GM12878 (cell line): ENCODE data around the gene WDFY4. TPM values are rescaled to one million over a fixed set of nuclear protein-coding genes. Genes with fewer than 3 reads are reported as not detected.

Experiments
- ATAC-seq: fragments of 200-7000 bp; cut with Tn5 transposase; 3 replicates; pipeline ENCODE4 v1.9.1; 2020; ENCODE audit warnings: mild to moderate bottlenecking, moderate library complexity
- BruUV-seq: library from RNA; stranded (reverse); fragments of 400-500 nt; replicated peaks from 2 replicates; lab custom pipeline; 2021; lab: Mats Ljungman, UMichigan
- CTCF ChIA-PET: fragments of 300-600 bp; sonication (Branson Sonifier 250); formaldehyde crosslinking; extraction: SDS; loops from one replicate; lab custom pipeline; 2021; ENCODE audit warnings: inconsistent platforms; lab: Yijun Ruan, JAX
- POLR2A ChIA-PET: fragments of 350-600 bp; formaldehyde crosslinking; extraction: SDS; loops from one replicate; lab custom pipeline; 2021; ENCODE audit warnings: inconsistent platforms; lab: Charles Lee
- RAD21 ChIA-PET: fragments of 300-600 bp; sonication (Branson Sonifier 250); formaldehyde crosslinking; loops from one replicate; lab custom pipeline; 2023; ENCODE audit warnings: antibody characterized with exemption; ENCODE audit not compliant: unreplicated experiment; lab: Charles Lee
- SMC1A ChIA-PET: fragments of 300-600 bp; sonication (Branson Sonifier 250); formaldehyde crosslinking; loops from one replicate; lab custom pipeline; 2023; ENCODE audit not compliant: unreplicated experiment, uncharacterized antibody; lab: Charles Lee
- DNase-seq: peaks from one replicate; pipeline ENCODE4 v3.0.0-alpha.2; 2011; ENCODE audit warnings: low read depth, low spot score
- FAIRE-seq: peaks from 3 replicates; lab custom pipeline; 2011; peaks lifted over from hg19 to GRCh38; lab: Jason Lieb, UNC
- H2AFZ ChIP-seq: 2 replicates; pipeline ENCODE4 v1.6.0; 2011; ENCODE audit warnings: low read depth, low read length, control low read depth; ENCODE audit not compliant: control insufficient read depth
- H3K27ac ChIP-seq: 2 replicates; pipeline ENCODE4 v1.5.1; 2011; ENCODE audit warnings: control low read depth; ENCODE audit not compliant: control insufficient read depth, insufficient read depth
- H3K27me3 ChIP-seq, 2 experiments: replicated peaks in 1 of 2; 2 replicates each; pipeline versions ENCODE4 v1.6.0 to v1.6.1; 2011; ENCODE audit warnings: low read length in 1 of 2; ENCODE audit not compliant: control insufficient read depth in 2 of 2, insufficient read depth in 2 of 2
- H3K36me3 ChIP-seq, 2 experiments: 2 replicates each; pipeline ENCODE4 v1.5.1; 2011; ENCODE audit warnings: low read length in 1 of 2; ENCODE audit not compliant: control insufficient read depth in 2 of 2, insufficient read depth in 2 of 2
- H3K4me1 ChIP-seq: 2 replicates; pipeline ENCODE4 v1.6.1; 2011; ENCODE audit warnings: mild to moderate bottlenecking, low read length, moderate library complexity, mixed read lengths; ENCODE audit not compliant: control insufficient read depth, insufficient read depth
- H3K4me2 ChIP-seq: 2 replicates; pipeline ENCODE4 v1.6.0; 2011; ENCODE audit warnings: control low read depth; ENCODE audit not compliant: control insufficient read depth, insufficient read depth
- H3K4me3 ChIP-seq: fragments of 200-600 bp; sonication (generic); 2 replicates; pipeline ENCODE4 v1.5.1; 2016
- H3K79me2 ChIP-seq: 2 replicates; pipeline ENCODE4 v1.6.0; 2011; ENCODE audit warnings: low read length; ENCODE audit not compliant: control insufficient read depth, insufficient read depth
- H3K9ac ChIP-seq: 2 replicates; pipeline ENCODE4 v1.8.0; 2011; ENCODE audit warnings: low read length, control low read depth, mixed read lengths; ENCODE audit not compliant: control insufficient read depth, insufficient read depth
- H3K9me3 ChIP-seq: replicated peaks from 3 replicates; pipeline ENCODE4 v1.5.1; 2011; ENCODE audit warnings: mild to moderate bottlenecking, low read length; ENCODE audit not compliant: control insufficient read depth, insufficient read depth
- H4K20me1 ChIP-seq: 2 replicates; pipeline ENCODE4 v1.6.0; 2011; ENCODE audit not compliant: control insufficient read depth, insufficient read depth
- CREB1 ChIP-seq: IDR thresholded peaks from 2 replicates; pipeline ENCODE4 v1.6.1; 2012; ENCODE audit warnings: low read depth, mild to moderate bottlenecking, inconsistent platforms
- MTA3 ChIP-seq: IDR thresholded peaks from 2 replicates; pipeline ENCODE4 v1.6.1; 2012; ENCODE audit warnings: low read length, inconsistent platforms, borderline replicate concordance
- SPI1 ChIP-seq: IDR thresholded peaks from 2 replicates; pipeline ENCODE4 v1.6.1; 2011; ENCODE audit warnings: low read depth, mild to moderate bottlenecking, low read length, moderate library complexity, borderline replicate concordance; ENCODE audit not compliant: insufficient read depth
- WGBS: methylation state at CpG from one replicate; pipeline ENCODE4 v1.1.6; 2016; ENCODE audit warnings: low lambda C conversion rate; ENCODE audit not compliant: insufficient replicate concordance, insufficient coverage; ENCODE audit errors: missing lambda C conversion rate; 5-methylcytosine and 5-hydroxymethylcytosine counted together
- in situ Hi-C: fragments of 300-500 bp; cut with MboI; formaldehyde crosslinking; loops from 9 replicates; pipeline ENCODE4 v1.14.3; 2018; ENCODE audit warnings: mixed read lengths
- intact Hi-C: fragments of 100-400 bp; cut with micrococcal nuclease; formaldehyde crosslinking; loops from one replicate; pipeline ENCODE4 v1.14.2; 2022; ENCODE audit not compliant: unreplicated experiment
- polyA plus RNA-seq, 11 experiments: library from polyadenylated mRNA; depleted of rRNA in 4 of 11; unstranded in 6 of 11; stranded (reverse) in 5 of 11; fragments of >200 nt; fragmentation: Nextera tagmentation in 4 of 11; fragmentation: Illumina TruSeq in 1 of 11; extraction: Ambion mirVana in 4 of 11; extraction: Trizol in 1 of 11; gene quantifications; 1 replicate in 1 of 11; 2 replicates in 10 of 11; pipeline versions ENCODE4 v1.2.1 to v1.2.3, GENCODE V29; 2011 to 2016; ENCODE audit warnings: inconsistent platforms in 2 of 11, missing spikeins in 2 of 11, low read depth in 1 of 11
- total RNA-seq, 4 experiments: library from RNA; depleted of rRNA in 3 of 4; stranded (reverse); fragments of >200 nt in 3 of 4; fragmentation: Illumina TruSeq in 1 of 4; extraction: Trizol in 1 of 4; gene quantifications; 2 replicates each; pipeline versions ENCODE4 v1.2.1 to v1.2.3, GENCODE V29; 2013 to 2021

Gene WDFY4
- total and polyA plus RNA-seq, 10 of the 15 experiments (the other 5 are each of a cell fraction or from before 2014, with no cell fraction given) = 13.5 to 132 (median 47.3) TPM

DNA sequence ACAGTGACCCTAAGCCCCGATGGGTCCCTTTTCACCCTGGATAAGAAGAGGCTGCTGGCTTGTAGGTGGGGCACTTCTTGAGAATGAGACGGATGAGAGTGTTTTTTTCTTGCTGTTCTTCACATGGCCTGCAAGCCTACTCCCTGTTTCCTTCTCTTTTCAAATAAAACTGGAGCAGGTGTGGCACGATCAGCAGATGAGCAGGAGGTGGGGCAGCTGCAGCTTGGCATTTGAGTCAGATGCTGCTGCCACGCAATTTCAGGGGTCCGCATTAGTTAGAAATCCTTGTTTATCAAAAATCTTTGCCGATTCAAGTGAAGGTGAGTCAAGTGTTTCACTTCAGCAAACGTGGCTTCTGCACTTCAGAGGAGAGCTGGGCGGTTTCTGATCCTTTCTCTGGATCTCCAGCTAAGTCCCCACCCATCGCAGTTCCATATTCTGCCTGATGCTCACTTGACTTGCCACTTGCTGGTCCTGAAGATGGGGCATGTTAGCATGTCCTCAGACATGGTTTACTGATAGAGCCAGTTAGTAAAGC is 20.8 kb downstream of the WDFY4 start:
- DNase-seq (no peak), FAIRE-seq (no peak), ATAC-seq (peak; percentile 60)
- no peaks in the 10 kb centered on the region for H3K27me3 ChIP-seq
- intact Hi-C loops = no loop called here
- ChIA-PET CTCF (interaction anchor here (1.0 to 19.6 kb wide), 10 partner anchors 9 to 97 kb away, joined by 3 to 221 read pairs (median 4); no protein-coding TSS in a partner anchor), RAD21 (interaction anchor here (0.6 to 10.8 kb wide), 5 partner anchors 21 to 47 kb away, joined by 3 to 171 read pairs (median 3); no protein-coding TSS in a partner anchor), SMC1A (interaction anchor here (0.8 to 10.3 kb wide), 10 partner anchors 8 to 59 kb away, joined by 3 to 170 read pairs (median 8); no protein-coding TSS in a partner anchor), POLR2A (interaction anchor here (1.4 kb wide), 1 partner anchor 21 kb away, joined by 4 read pairs; no protein-coding TSS in a partner anchor)
- in situ Hi-C loops = no loop called here
- no peak overlapping the region for H3K27ac ChIP-seq
- no peaks in the 10 kb centered on the region for H3K9me3 ChIP-seq
- H3K4me3 ChIP-seq = no peak overlapping the region
- no peak overlapping the region for H2AFZ ChIP-seq
- no peaks in the 10 kb centered on the region; the same call in 1 of the 2 replicates for H4K20me1 ChIP-seq
- 28% methylated on average over 9 of the region's 9 CpGs for WGBS
- H3K9ac ChIP-seq = no peak overlapping the region
- TF ChIP-seq SPI1 (peak; percentile 2; the same call in 1 of the 2 replicates), MTA3 (no peak)
- peaks cover 19% of the 10 kb centered on the region for H3K4me1 ChIP-seq
- H3K4me2 ChIP-seq = no peak overlapping the region
- peaks cover 2 to 12% of the 10 kb centered on the region in 2 experiments for H3K36me3 ChIP-seq
- H3K79me2 ChIP-seq = peaks cover 62% of the 10 kb centered on the region
- BruUV-seq = no TSS peak

DNA sequence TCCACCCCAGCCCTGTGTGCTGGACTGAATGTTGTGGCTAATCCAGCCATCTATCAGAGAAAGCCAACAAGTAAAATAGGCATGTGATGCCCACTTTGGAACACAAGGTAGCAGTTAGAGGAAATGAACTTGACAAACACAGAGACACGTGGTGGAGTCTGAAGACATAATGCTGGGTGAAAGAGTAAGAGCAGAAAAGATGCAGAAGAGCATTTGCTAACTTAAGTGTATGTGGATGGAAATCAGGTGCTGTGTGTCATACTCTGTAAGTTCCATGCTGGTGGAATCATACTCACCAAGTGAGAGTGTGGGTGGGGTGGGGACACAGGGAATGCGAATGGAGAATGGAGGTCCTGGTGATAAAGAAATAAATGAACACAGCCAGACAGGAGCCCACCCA is 22.8 kb downstream of the WDFY4 start:
- H3K4me1 ChIP-seq = peaks cover 12% of the 10 kb centered on the region
- ChIA-PET POLR2A (no interaction called here), RAD21 (interaction anchor here (10.8 kb wide), 1 partner anchor 49 kb away, joined by 171 read pairs; no protein-coding TSS in a partner anchor), SMC1A (interaction anchor here (2.7 to 10.3 kb wide), 3 partner anchors 6 to 36 kb away, joined by 11 to 60 read pairs (median 12); no protein-coding TSS in a partner anchor)
- DNase-seq (no peak), ATAC-seq (no peak)
- no peaks in the 10 kb centered on the region for H3K27me3 ChIP-seq
- no peak overlapping the region for H2AFZ ChIP-seq
- H3K4me3 ChIP-seq = no peak overlapping the region
- no peak overlapping the region for H3K4me2 ChIP-seq
- 42% methylated on average over 2 of the region's 2 CpGs for WGBS
- H3K27ac ChIP-seq = no peak overlapping the region
- no peaks in the 10 kb centered on the region for H3K9me3 ChIP-seq
- peaks cover 16 to 22% of the 10 kb centered on the region in 2 experiments; a peak in 3 of 4 replicates for H3K36me3 ChIP-seq
- no peak overlapping the region for H3K9ac ChIP-seq
- no TSS peak for BruUV-seq
- intact Hi-C loops = no loop called here
- no peak for TF ChIP-seq CREB1
- TF ChIP-seq, all 136 proteins: peak for 0
- CTCF ChIA-PET = interaction anchor here (0.6 to 19.6 kb wide), 2 partner anchors 37 to 51 kb away, joined by 3 to 221 read pairs; no protein-coding TSS in a partner anchor
- no peak for FAIRE-seq
- in situ Hi-C loops = no loop called here
- H3K79me2 ChIP-seq = peaks cover 44% of the 10 kb centered on the region
- no peaks in the 10 kb centered on the region; the same call in 1 of the 2 replicates for H4K20me1 ChIP-seq
